Neuron (in vitro differentiated cells): ENCODE measurements around the gene CDH13.

Experiments used
- H2AFZ ChIP-seq: one replicate; pipeline ENCODE4 v1.6.1; 2013; ENCODE audit warnings: low read depth, mild to moderate bottlenecking, inconsistent platforms, low read length, moderate library complexity
- H3K27me3 ChIP-seq: one replicate; pipeline ENCODE4 v1.6.1; 2013; ENCODE audit warnings: low read length; ENCODE audit not compliant: insufficient read depth
- H3K36me3 ChIP-seq: one replicate; pipeline ENCODE4 v1.6.1; 2013; ENCODE audit warnings: low read length; ENCODE audit not compliant: insufficient read depth
- H3K4me1 ChIP-seq: one replicate; pipeline ENCODE4 v1.6.1; 2013; ENCODE audit warnings: low read length; ENCODE audit not compliant: insufficient read depth
- H3K4me3 ChIP-seq: 2 replicates; pipeline ENCODE4 v1.5.1; 2013; ENCODE audit warnings: mild to moderate bottlenecking, low read length, moderate library complexity
- H3K9me3 ChIP-seq: one replicate; pipeline ENCODE4 v1.6.1; 2013; ENCODE audit warnings: low read length

The CDH13 gene

DNA sequence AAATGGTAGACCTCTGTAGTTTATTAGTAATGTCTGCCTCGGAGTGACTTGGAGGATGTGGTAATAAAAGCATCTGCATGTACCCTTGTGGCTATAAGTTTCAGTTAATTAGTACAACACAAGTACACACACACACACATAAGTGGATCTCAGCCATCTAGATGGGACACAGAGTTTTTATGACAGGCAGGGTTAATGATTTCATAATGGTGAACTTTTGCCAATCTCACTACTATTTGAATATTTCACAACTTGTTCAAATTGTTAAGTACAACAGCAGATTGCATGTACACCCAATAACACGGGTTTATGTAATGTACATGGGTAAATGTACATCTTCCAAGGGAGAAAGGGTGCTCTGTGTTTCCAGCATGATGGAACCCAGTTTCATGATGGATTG is 669.7 kb downstream of the CDH13 start:
- H3K4me3 ChIP-seq: no peak overlapping the region
- H3K9me3 ChIP-seq: no peaks in the 10 kb centered on the region
- no peak overlapping the region for H2AFZ ChIP-seq
- no peaks in the 10 kb centered on the region for H3K4me1 ChIP-seq
- no peaks in the 10 kb centered on the region for H3K27me3 ChIP-seq
- H3K36me3 ChIP-seq: no peaks in the 10 kb centered on the region

GRCh38 chr16:83298541-83298940 is 671.8 kb downstream of the CDH13 start:
- H3K4me1 ChIP-seq: no peaks in the 10 kb centered on the region
- H2AFZ ChIP-seq: no peak overlapping the region
- no peaks in the 10 kb centered on the region for H3K36me3 ChIP-seq
- no peaks in the 10 kb centered on the region for H3K27me3 ChIP-seq
- H3K9me3 ChIP-seq: no peaks in the 10 kb centered on the region
- no peak overlapping the region for H3K4me3 ChIP-seq

- Histone ChIP-seq H3K9me3 (no peaks in the 10 kb centered on the region), H3K27me3 (peaks cover 3% of the 10 kb centered on the region), H3K4me1 (no peaks in the 10 kb centered on the region), H2AFZ (no peak overlapping the region), H3K4me3 (no peak overlapping the region), H3K36me3 (no peaks in the 10 kb centered on the region)
These were observed 673.6 kb downstream of the CDH13 start for GRCh38 chr16:83300326-83300725.

- Histone ChIP-seq H3K4me3 (no peak overlapping the region), H3K27me3 (peaks cover 3% of the 10 kb centered on the region), H2AFZ (no peak overlapping the region), H3K9me3 (no peaks in the 10 kb centered on the region), H3K4me1 (no peaks in the 10 kb centered on the region), H3K36me3 (no peaks in the 10 kb centered on the region)
These were observed 675.2 kb downstream of the CDH13 start for GRCh38 chr16:83301971-83302370.

DNA sequence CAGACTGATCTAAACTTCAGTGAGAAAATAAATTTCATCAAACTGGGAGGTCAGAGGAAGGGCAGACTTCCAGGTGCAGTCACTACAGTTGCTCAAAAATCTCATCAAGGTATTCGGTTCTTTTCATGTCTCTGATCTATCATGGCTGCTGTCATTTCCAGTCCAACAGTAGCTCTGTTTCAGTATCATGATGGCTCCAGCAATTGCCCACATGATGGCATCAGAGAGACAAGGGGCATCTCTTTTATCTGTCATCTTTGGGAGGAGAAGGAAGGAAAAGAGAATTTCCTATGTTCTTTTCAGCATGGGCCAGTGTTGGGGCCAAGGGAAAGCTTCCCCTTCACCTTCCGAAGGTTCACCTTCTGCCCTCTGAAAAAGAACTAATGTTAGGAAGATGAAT is 676.1 kb downstream of the CDH13 start:
- H3K4me1 ChIP-seq: no peaks in the 10 kb centered on the region
- no peaks in the 10 kb centered on the region for H3K36me3 ChIP-seq
- no peak overlapping the region for H2AFZ ChIP-seq

GRCh38 chr16:83305092-83305491 is 678.3 kb downstream of the CDH13 start:
- Histone ChIP-seq H3K9me3 (no peaks in the 10 kb centered on the region), H2AFZ (no peak overlapping the region), H3K4me3 (no peak overlapping the region), H3K4me1 (no peaks in the 10 kb centered on the region), H3K36me3 (no peaks in the 10 kb centered on the region), H3K27me3 (peaks cover 3% of the 10 kb centered on the region)

More for the DNA sequence above, 676.1 kb downstream of the CDH13 start:
- H3K9me3 ChIP-seq: no peaks in the 10 kb centered on the region
- H3K4me3 ChIP-seq: no peak overlapping the region
- H3K27me3 ChIP-seq: peaks cover 3% of the 10 kb centered on the region

DNA sequence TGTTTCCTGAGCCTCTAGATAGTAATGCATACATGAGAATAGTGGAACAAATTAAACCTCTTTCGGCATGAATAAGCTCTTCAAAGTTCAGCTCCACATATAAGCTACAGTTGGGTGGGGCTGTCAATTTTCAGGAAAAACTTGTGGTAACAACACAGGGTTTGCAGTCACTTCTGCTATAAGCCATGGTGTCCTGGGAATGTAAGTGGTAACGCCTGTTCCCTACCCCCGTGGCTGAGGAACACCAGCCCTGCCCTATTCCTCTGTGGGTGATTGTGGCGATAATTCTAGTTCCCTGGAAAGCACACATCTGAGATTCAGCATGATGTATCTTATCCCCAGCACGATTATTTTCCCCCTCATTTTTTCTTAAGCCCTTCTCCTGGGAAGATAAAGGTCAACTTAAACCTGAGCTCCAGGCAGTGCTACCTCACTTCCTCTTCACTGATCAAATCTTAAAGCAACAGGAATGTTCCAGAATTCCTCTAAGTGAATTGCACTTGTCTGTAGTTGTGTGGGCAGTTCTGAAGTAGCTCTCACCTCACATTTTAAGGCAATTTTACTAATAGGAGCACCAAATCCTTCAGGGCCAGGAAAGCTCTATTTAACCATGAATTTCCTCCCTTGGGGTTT is 680.3 kb downstream of the CDH13 start:
- H3K4me1 ChIP-seq: no peaks in the 10 kb centered on the region
- H2AFZ ChIP-seq: no peak overlapping the region
- H3K27me3 ChIP-seq: peaks cover 3% of the 10 kb centered on the region
- no peak overlapping the region for H3K4me3 ChIP-seq
- no peaks in the 10 kb centered on the region for H3K9me3 ChIP-seq
- H3K36me3 ChIP-seq: no peaks in the 10 kb centered on the region

DNA sequence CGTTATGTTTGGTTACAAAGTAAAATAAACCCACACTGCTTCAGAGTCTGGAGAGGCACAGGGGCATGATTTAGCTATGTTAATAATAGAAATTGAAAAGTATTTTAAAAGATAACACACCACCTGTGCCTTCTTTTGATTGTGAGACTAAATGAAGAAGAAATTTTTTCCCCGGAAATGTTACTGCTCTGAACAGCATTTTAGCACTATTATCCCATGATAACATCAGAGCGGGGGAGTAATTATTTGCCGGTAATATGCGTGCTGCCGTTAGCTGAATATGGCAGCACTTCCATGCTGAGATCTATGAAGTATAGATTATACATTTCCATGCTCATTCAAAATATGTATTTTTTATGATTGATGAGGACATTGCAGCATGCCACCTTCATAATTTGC is 680.8 kb downstream of the CDH13 start:
- peaks cover 3% of the 10 kb centered on the region for H3K27me3 ChIP-seq
- H3K9me3 ChIP-seq: no peaks in the 10 kb centered on the region
- no peak overlapping the region for H2AFZ ChIP-seq
- no peaks in the 10 kb centered on the region for H3K4me1 ChIP-seq
- H3K36me3 ChIP-seq: no peaks in the 10 kb centered on the region
- no peak overlapping the region for H3K4me3 ChIP-seq

DNA sequence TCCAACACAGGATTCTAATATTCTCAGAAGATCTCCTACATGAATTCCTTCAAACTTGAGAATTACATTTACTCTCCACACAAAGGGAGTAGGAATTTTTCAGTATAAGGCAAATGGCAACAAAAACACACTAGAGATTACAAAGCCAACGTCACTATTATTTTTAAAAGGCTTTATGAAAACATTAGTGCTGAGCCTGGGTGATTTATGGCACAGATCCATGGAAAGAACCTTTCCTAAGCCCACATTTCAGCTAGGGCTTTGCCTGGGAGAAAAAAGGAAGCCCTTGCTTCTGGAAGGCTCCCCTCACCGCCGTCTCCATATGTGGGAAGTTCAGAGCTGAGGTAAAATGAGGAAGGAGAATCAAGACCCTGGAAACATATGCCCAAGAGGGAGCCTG is 681.6 kb downstream of the CDH13 start:
- H2AFZ ChIP-seq: no peak overlapping the region
- no peak overlapping the region for H3K4me3 ChIP-seq
- peaks cover 3% of the 10 kb centered on the region for H3K27me3 ChIP-seq
- no peaks in the 10 kb centered on the region for H3K36me3 ChIP-seq
- H3K4me1 ChIP-seq: no peaks in the 10 kb centered on the region
- H3K9me3 ChIP-seq: no peaks in the 10 kb centered on the region

GRCh38 chr16:83310816-83311215 is 684.0 kb downstream of the CDH13 start:
- Histone ChIP-seq H3K36me3 (no peaks in the 10 kb centered on the region), H3K9me3 (no peaks in the 10 kb centered on the region), H3K4me3 (no peak overlapping the region), H2AFZ (no peak overlapping the region), H3K4me1 (no peaks in the 10 kb centered on the region), H3K27me3 (no peaks in the 10 kb centered on the region)

DNA sequence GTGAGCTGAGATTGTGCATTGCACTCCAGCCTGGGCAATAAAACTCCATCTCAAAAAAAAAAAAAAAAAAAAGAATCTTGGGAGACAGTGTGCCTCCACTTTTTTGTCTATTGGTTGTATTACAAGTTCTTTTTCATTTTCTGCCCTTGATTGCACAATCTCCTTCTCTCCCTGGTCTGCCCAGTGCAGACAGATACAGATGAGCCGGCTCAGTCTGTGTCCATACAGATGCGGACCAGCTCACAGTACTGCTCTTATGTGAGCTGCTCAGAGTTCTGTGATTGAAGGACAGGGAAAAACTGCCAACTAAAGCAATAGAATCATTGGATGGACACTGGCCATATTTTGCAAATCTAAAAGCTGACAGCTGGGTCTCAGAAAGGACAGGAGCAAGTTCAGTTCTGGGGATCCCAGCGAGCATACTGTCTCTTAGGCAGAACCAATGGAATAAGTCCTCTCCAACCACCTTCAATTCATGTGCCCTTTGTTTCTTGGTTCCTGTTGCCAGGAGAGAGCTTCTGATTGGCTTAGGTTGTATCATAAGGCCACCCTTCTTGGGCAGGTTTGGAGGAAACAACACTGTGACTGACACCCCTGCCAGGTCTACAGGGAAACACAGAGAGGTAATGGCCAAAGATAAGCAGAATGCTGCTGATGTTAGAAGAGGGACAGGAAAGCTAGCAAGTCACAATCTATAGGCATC is 685.4 kb downstream of the CDH13 start:
- H3K27me3 ChIP-seq: no peaks in the 10 kb centered on the region
- H2AFZ ChIP-seq: no peak overlapping the region
- H3K4me3 ChIP-seq: no peak overlapping the region
- H3K36me3 ChIP-seq: no peaks in the 10 kb centered on the region
- no peaks in the 10 kb centered on the region for H3K4me1 ChIP-seq
- H3K9me3 ChIP-seq: no peaks in the 10 kb centered on the region

GRCh38 chr16:83312718-83313245 is 686.0 kb downstream of the CDH13 start:
- no peak overlapping the region for H2AFZ ChIP-seq
- H3K36me3 ChIP-seq: no peaks in the 10 kb centered on the region
- H3K4me1 ChIP-seq: no peaks in the 10 kb centered on the region
- no peaks in the 10 kb centered on the region for H3K27me3 ChIP-seq
- no peaks in the 10 kb centered on the region for H3K9me3 ChIP-seq
- no peak overlapping the region for H3K4me3 ChIP-seq

GRCh38 chr16:83315271-83315670 is 688.5 kb downstream of the CDH13 start:
- no peak overlapping the region for H2AFZ ChIP-seq
- H3K9me3 ChIP-seq: no peaks in the 10 kb centered on the region
- no peaks in the 10 kb centered on the region for H3K27me3 ChIP-seq
- no peaks in the 10 kb centered on the region for H3K36me3 ChIP-seq
- no peak overlapping the region for H3K4me3 ChIP-seq
- H3K4me1 ChIP-seq: no peaks in the 10 kb centered on the region
